ENCODE data around the gene QSER1.

DNA sequence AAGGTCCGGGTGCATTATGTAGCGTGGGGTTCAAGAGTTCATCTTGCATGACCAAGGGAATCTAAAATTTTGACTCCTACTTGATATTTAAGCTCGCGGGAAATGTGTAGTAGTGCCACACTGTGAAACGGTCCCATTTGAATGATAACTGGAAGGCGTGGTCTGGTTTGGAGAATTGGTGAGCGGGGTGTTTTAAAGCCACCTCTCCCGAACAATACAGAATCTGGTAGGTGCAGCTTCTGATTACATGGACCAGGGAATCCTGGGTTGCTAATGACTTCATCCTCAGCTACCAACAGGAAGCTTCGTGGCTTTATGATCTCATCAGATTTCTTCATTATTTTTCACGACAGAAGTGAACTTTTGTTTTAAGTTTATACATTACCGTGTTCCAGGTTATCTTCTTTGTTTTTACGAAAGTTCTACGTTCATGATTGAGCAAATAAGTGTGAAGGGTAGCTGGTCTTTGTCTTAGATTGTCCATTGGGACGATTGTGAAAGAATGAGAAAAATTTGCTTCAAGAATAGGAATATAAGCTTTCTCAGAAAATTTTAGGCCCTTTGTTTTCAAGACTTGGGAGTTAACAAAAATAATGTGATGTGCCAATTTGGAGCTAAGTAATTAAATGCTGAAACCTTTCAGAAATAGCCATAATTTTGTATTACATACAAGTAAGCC is 1.7 kb downstream of the QSER1 start:
- TF ChIP-seq POLR2A (IDR thresholded peaks at IDR 0.05; ENCODE audit: low read length) (peak; percentile 24), GATA1 (IDR thresholded peaks at IDR 0.05; ENCODE audit: low read depth, low read length) (no peak)

Data from erythroblast (primary cell).